CD4-positive, alpha-beta memory T cell (primary cell): Measurements from ENCODE around the gene RARRES1. TPM values are rescaled to one million over a fixed set of nuclear protein-coding genes. Genes with fewer than 3 reads are reported as not detected.

Experiments
- CTCF ChIA-PET: fragments of 350-600 bp; sonication (Branson Sonifier 250); formaldehyde crosslinking; loops from one replicate; lab custom pipeline; 2021; ENCODE audit warnings: inconsistent platforms; ENCODE audit not compliant: partially characterized antibody; lab: Charles Lee
- POLR2A ChIA-PET: fragments of 350-600 bp; sonication (Branson Sonifier 250); formaldehyde crosslinking; loops from one replicate; lab custom pipeline; 2021; ENCODE audit not compliant: partially characterized antibody; lab: Charles Lee
- DNase-seq, 5 donors: peaks; one replicate each; pipeline versions ENCODE4 v3.0.0 to v3.0.0-alpha.2; 2020 to 2022; ENCODE audit warnings: mixed read lengths in 1 of 5
- H3K27ac ChIP-seq: one replicate; pipeline ENCODE4 v1.7.0; 2013; ENCODE audit warnings: low read depth, low read length
- H3K27me3 ChIP-seq: 2 replicates; pipeline ENCODE4 v1.7.0; 2013; ENCODE audit warnings: mild to moderate bottlenecking, low read length, moderate library complexity; ENCODE audit not compliant: insufficient read depth
- H3K36me3 ChIP-seq: 2 replicates; pipeline ENCODE4 v1.7.0; 2013; ENCODE audit warnings: mild to moderate bottlenecking, low read length, moderate library complexity; ENCODE audit not compliant: insufficient read depth
- H3K4me1 ChIP-seq: 2 replicates; pipeline ENCODE4 v1.7.0; 2013; ENCODE audit warnings: mild to moderate bottlenecking, low read length, moderate library complexity; ENCODE audit not compliant: insufficient read depth
- H3K4me3 ChIP-seq, 2 donors: one replicate each; pipeline ENCODE4 v1.7.0; 2013; ENCODE audit warnings: low read length in 2 of 2, mild to moderate bottlenecking in 1 of 2
- H3K9me3 ChIP-seq, 2 donors: one replicate each; pipeline ENCODE4 v1.7.0; 2013; ENCODE audit warnings: low read length in 2 of 2, control low read depth in 1 of 2; ENCODE audit not compliant: control insufficient read depth in 1 of 2
- H3K27ac Mint-ChIP-seq, 7 donors: one replicate each; pipeline ENCODE4 v1.8.0; 2020 to 2021; ENCODE audit warnings: mixed read lengths in 7 of 7, mild to moderate bottlenecking in 6 of 7, inconsistent platforms in 3 of 7, moderate library complexity in 3 of 7
- H3K27me3 Mint-ChIP-seq, 2 donors: one replicate each; pipeline ENCODE4 v1.8.0; 2020 to 2021; ENCODE audit warnings: mixed read lengths in 2 of 2
- H3K36me3 Mint-ChIP-seq, 2 donors: one replicate each; pipeline ENCODE4 v1.8.0; 2020 to 2021; ENCODE audit warnings: mixed read lengths in 2 of 2, inconsistent platforms in 1 of 2, mild to moderate bottlenecking in 1 of 2
- H3K4me1 Mint-ChIP-seq, 4 donors: one replicate each; pipeline ENCODE4 v1.8.0; 2020 to 2021; ENCODE audit warnings: mixed read lengths in 4 of 4, mild to moderate bottlenecking in 1 of 4
- H3K4me3 Mint-ChIP-seq, 8 donors: one replicate each; pipeline ENCODE4 v1.8.0; 2020 to 2021; ENCODE audit warnings: mixed read lengths in 8 of 8, mild to moderate bottlenecking in 7 of 8, moderate library complexity in 6 of 8, inconsistent platforms in 3 of 8
- H3K9me3 Mint-ChIP-seq, 8 donors: one replicate each; pipeline ENCODE4 v1.8.0; 2020 to 2021; ENCODE audit warnings: mixed read lengths in 8 of 8, mild to moderate bottlenecking in 5 of 8, inconsistent platforms in 3 of 8, moderate library complexity in 1 of 8
- intact Hi-C: fragments of 100-400 bp; cut with micrococcal nuclease; formaldehyde crosslinking; loops from one replicate; pipeline ENCODE4 v1.15.1; 2023
- polyA plus RNA-seq, 2 donors: library from polyadenylated mRNA; unstranded; fragments of 300-500 nt; fragmentation: Illumina TruSeq; gene quantifications; one replicate each; pipeline ENCODE4 v1.2.3, GENCODE V29; 2021
- total RNA-seq, 2 experiments: library from RNA; stranded (reverse); gene quantifications; one replicate each; pipeline ENCODE4 v1.2.3, GENCODE V29; 2021

RARRES1 gene
- total and polyA plus RNA-seq, 4 experiments from 2014 or later, result not detected

DNA sequence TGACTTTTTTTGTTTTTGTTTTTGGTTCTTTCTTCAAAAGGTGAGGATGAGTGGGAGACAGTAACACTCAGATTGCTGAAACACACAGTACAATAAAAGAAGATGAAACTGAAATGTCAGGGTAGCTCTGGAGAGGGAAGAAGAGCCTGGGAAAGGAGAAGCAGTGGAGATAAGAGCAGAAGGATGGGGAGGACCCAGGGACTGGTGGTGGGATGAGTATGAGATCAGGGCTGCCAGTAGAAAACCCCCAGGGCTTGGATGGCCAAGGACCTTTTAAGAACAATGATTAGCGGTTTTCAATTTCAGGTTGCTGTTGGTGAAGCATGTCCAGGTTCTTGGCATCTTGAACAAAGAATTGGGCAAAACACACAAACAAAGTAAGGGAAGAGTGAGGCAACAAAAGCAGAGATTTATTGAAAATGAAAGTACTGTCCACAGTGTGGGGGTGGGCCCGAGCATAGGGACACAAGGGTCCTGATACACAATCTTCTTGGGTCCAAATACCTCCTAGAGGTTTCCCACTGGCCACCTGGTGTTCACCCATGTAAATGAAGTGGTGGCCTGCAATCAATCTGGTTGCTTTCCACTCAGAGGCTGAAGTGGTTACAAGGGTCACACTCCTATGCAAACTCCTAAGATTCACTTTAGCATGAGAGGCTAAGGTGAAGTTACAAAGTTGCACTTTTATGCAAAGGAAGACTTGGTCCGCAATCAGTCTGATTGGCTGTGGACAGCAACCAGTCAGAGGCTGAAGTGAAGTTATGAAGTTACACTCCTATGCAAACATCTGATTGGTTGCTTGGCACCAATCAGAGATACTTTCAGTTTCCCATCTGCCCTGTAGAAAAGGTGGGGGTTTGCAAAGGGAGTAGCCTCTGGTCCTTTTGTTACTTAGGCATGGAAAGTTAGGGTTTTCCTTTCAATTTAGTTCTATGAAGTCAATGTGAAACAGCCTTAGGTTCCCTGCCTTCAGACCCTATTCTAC lies 43.5 kb upstream of the RARRES1 start:
- ChIA-PET POLR2A (no interaction called here), CTCF (no interaction called here)
- no peak overlapping the region for H3K27ac ChIP-seq
- no peaks in the 10 kb centered on the region for H3K9me3 Mint-ChIP-seq
- peak overlapping the region in 1 of 7 donors; percentile 13 for H3K27ac Mint-ChIP-seq
- intact Hi-C loops, result no loop called here
- no peaks in the 10 kb centered on the region for H3K27me3 Mint-ChIP-seq
- no peak overlapping the region for H3K4me3 ChIP-seq
- H3K4me1 ChIP-seq, result no peaks in the 10 kb centered on the region
- peaks cover 0 to 6% (median 5%) of the 10 kb centered on the region in 4 donors for H3K4me1 Mint-ChIP-seq
- no peak for DNase-seq
- no peaks in the 10 kb centered on the region for H3K27me3 ChIP-seq
- no peaks in the 10 kb centered on the region for H3K9me3 ChIP-seq
- no peaks in the 10 kb centered on the region for H3K36me3 ChIP-seq
- H3K4me3 Mint-ChIP-seq, result no peak overlapping the region
- H3K36me3 Mint-ChIP-seq, result peaks cover 0 to 7% of the 10 kb centered on the region in 2 donors

GRCh38 chr3:158774965-158775364 lies 42.7 kb upstream of the RARRES1 start:
- no peaks in the 10 kb centered on the region for H3K4me1 ChIP-seq
- Mint-ChIP-seq H3K36me3 (peaks cover 0 to 9% of the 10 kb centered on the region in 2 donors), H3K27ac (no peak overlapping the region), H3K4me1 (peaks cover 0 to 6% (median 5%) of the 10 kb centered on the region in 4 donors), H3K9me3 (no peaks in the 10 kb centered on the region), H3K4me3 (no peak overlapping the region), H3K27me3 (no peaks in the 10 kb centered on the region)
- CTCF ChIA-PET, result no interaction called here
- no peak for DNase-seq
- H3K4me3 ChIP-seq, result no peak overlapping the region
- intact Hi-C loops, result no loop called here
- H3K27me3 ChIP-seq, result no peaks in the 10 kb centered on the region
- POLR2A ChIA-PET, result no interaction called here
- no peaks in the 10 kb centered on the region for H3K9me3 ChIP-seq
- H3K36me3 ChIP-seq, result no peaks in the 10 kb centered on the region
- no peak overlapping the region for H3K27ac ChIP-seq

- no peaks in the 10 kb centered on the region for H3K4me1 ChIP-seq
- H3K27ac Mint-ChIP-seq, result no peak overlapping the region
- H3K4me3 ChIP-seq, result no peak overlapping the region
- no peaks in the 10 kb centered on the region for H3K27me3 Mint-ChIP-seq
- no peaks in the 10 kb centered on the region for H3K36me3 ChIP-seq
- ChIA-PET POLR2A (no interaction called here), CTCF (interaction anchor here (1.6 kb wide), 1 partner anchor 17 kb away, joined by 4 read pairs; no protein-coding TSS in a partner anchor)
- peaks cover 0 to 6% (median 5%) of the 10 kb centered on the region in 4 donors for H3K4me1 Mint-ChIP-seq
- H3K9me3 Mint-ChIP-seq, result no peaks in the 10 kb centered on the region
- peaks cover 0 to 6% of the 10 kb centered on the region in 2 donors for H3K36me3 Mint-ChIP-seq
- no peaks in the 10 kb centered on the region for H3K27me3 ChIP-seq
- no peaks in the 10 kb centered on the region for H3K9me3 ChIP-seq
- no peak overlapping the region for H3K27ac ChIP-seq
- DNase-seq, result no peak
- intact Hi-C loops, result no loop called here
- H3K4me3 Mint-ChIP-seq, result no peak overlapping the region
These were observed 41.9 kb upstream of the RARRES1 start for GRCh38 chr3:158773845-158774830.

GRCh38 chr3:158773166-158773565 lies 40.9 kb upstream of the RARRES1 start:
- ChIA-PET CTCF (interaction anchor here (1.6 kb wide), 1 partner anchor 18 kb away, joined by 4 read pairs; no protein-coding TSS in a partner anchor), POLR2A (no interaction called here)
- Histone ChIP-seq H3K36me3 (no peaks in the 10 kb centered on the region), H3K27me3 (no peaks in the 10 kb centered on the region), H3K4me1 (no peaks in the 10 kb centered on the region), H3K4me3 (no peak overlapping the region), H3K9me3 (no peaks in the 10 kb centered on the region), H3K27ac (no peak overlapping the region)
- Mint-ChIP-seq H3K4me3 (no peak overlapping the region), H3K27me3 (no peaks in the 10 kb centered on the region), H3K4me1 (peaks cover 0 to 6% (median 5%) of the 10 kb centered on the region in 4 donors), H3K36me3 (peaks cover 0 to 6% of the 10 kb centered on the region in 2 donors), H3K27ac (no peak overlapping the region), H3K9me3 (no peaks in the 10 kb centered on the region)
- intact Hi-C loops, result no loop called here
- DNase-seq, result no peak

GRCh38 chr3:158771982-158772381 lies 39.7 kb upstream of the RARRES1 start:
- no peak for DNase-seq
- intact Hi-C loops, result no loop called here
- H3K4me3 Mint-ChIP-seq, result no peak overlapping the region
- CTCF ChIA-PET, result interaction anchor here (1.1 to 1.2 kb wide), 2 partner anchors 8 to 44 kb away, joined by 4 to 5 read pairs; no protein-coding TSS in a partner anchor
- no peak overlapping the region for H3K4me3 ChIP-seq
- no peaks in the 10 kb centered on the region for H3K27me3 ChIP-seq
- no peak overlapping the region for H3K27ac ChIP-seq
- H3K27ac Mint-ChIP-seq, result peak overlapping the region in 1 of 7 donors; percentile 40
- no peaks in the 10 kb centered on the region for H3K4me1 ChIP-seq
- no peaks in the 10 kb centered on the region for H3K27me3 Mint-ChIP-seq
- no peaks in the 10 kb centered on the region for H3K9me3 ChIP-seq
- no peaks in the 10 kb centered on the region for H3K36me3 ChIP-seq
- POLR2A ChIA-PET, result no interaction called here
- H3K9me3 Mint-ChIP-seq, result no peaks in the 10 kb centered on the region
- peaks cover 0 to 6% of the 10 kb centered on the region in 2 donors for H3K36me3 Mint-ChIP-seq
- peaks cover 0 to 6% (median 5%) of the 10 kb centered on the region in 4 donors for H3K4me1 Mint-ChIP-seq

DNA sequence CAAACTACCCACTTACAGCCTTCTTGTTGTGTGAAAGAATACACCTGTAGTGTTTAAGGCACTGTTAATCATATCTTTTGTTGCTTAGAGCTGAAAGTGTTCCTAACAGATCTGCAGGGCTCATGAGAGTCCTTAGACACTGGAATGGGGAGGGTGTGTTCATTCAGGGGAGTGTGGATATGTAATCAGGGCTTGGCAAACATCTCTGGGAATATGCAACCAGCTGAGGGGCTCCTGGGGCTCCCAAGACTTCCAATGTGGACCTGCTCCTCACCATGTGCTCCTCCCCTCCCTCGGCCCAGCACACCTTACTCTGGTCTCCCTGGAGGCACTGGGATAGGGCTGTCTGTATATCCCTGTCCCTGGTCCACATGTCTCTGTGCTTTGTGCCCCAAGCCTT lies 39.3 kb upstream of the RARRES1 start:
- Histone ChIP-seq H3K9me3 (no peaks in the 10 kb centered on the region), H3K27me3 (no peaks in the 10 kb centered on the region), H3K36me3 (no peaks in the 10 kb centered on the region), H3K4me1 (no peaks in the 10 kb centered on the region), H3K27ac (no peak overlapping the region), H3K4me3 (no peak overlapping the region)
- no peaks in the 10 kb centered on the region for H3K27me3 Mint-ChIP-seq
- peak overlapping the region in 1 of 7 donors; percentile 40 for H3K27ac Mint-ChIP-seq
- POLR2A ChIA-PET, result no interaction called here
- H3K9me3 Mint-ChIP-seq, result no peaks in the 10 kb centered on the region
- H3K4me3 Mint-ChIP-seq, result no peak overlapping the region
- intact Hi-C loops, result no loop called here
- no peak for DNase-seq
- peaks cover 0 to 6% (median 5%) of the 10 kb centered on the region in 4 donors for H3K4me1 Mint-ChIP-seq
- peaks cover 0 to 9% of the 10 kb centered on the region in 2 donors for H3K36me3 Mint-ChIP-seq
- CTCF ChIA-PET, result interaction anchor here (1.1 to 1.7 kb wide), 3 partner anchors 8 to 44 kb away, joined by 4 to 5 read pairs (median 4); no protein-coding TSS in a partner anchor
